NCI-H460 (cell line): ENCODE results near the gene KIFBP. TPM values are rescaled to one million over a fixed set of nuclear protein-coding genes. Genes with fewer than 3 reads are reported as not detected.

Source experiments
- total RNA-seq: library from RNA; depleted of rRNA; stranded (reverse); fragments of >200 nt; shearing (Covaris generic); gene quantifications from 2 replicates; pipeline ENCODE4 v1.2.3, GENCODE V29; 2014; rRNA removed

The KIFBP gene
- total RNA-seq, 1 experiment from 2014 or later, result 39.8 TPM

Other genes starting within 250 kb of the KIFBP start
- gene STOX1, start 161.3 kb upstream of the KIFBP start, total RNA-seq, result 1.6 and 1.8 TPM in 2 replicates
- gene DDX50, start 87.5 kb upstream of the KIFBP start, total RNA-seq, result 48.2 and 49.1 TPM in 2 replicates
- gene DDX21, start 32.6 kb upstream of the KIFBP start, total RNA-seq, result 266 and 294 TPM in 2 replicates
- gene SRGN, start 99.3 kb downstream of the KIFBP start, total RNA-seq, result 2,302 and 2,452 TPM in 2 replicates
- 54.2 and 69.1 TPM in 2 replicates for gene VPS26A, start 135.4 kb downstream of the KIFBP start, total RNA-seq
- 75.9 and 79.0 TPM in 2 replicates for gene SUPV3L1, start 191.4 kb downstream of the KIFBP start, total RNA-seq
- gene HKDC1, start 231.5 kb downstream of the KIFBP start, total RNA-seq, result 5.6 and 7.6 TPM in 2 replicates